Neural progenitor cell (in vitro differentiated cells): ENCODE results near the gene PTPN14.

Experiments
- CTCF ChIP-seq: fragments of 200-600 bp; sonication (generic); IDR thresholded peaks from 2 replicates; pipeline ENCODE4 v1.5.1; 2017; ENCODE audit warnings: antibody characterized with exemption, mild to moderate bottlenecking
- EZH2 ChIP-seq: fragments of 200-600 bp; sonication (generic); IDR thresholded peaks from 2 replicates; pipeline ENCODE4 v1.6.1; 2017; ENCODE audit warnings: antibody characterized with exemption, mild to moderate bottlenecking, moderate library complexity
- EZH2phosphoT487 ChIP-seq: fragments of 200-600 bp; sonication (generic); IDR thresholded peaks from 2 replicates; pipeline ENCODE4 v1.6.1; 2017; ENCODE audit warnings: antibody characterized with exemption

- TF ChIP-seq CTCF, result no peak
- no peak for TF ChIP-seq EZH2
- no peak for TF ChIP-seq EZH2phosphoT487
Measured at GRCh38 chr1:214360525-214361164, 190.8 kb downstream of the PTPN14 start.
